A549 (cell line): ENCODE data around the gene NKX6-2.

Source experiments
- CBX2 ChIP-seq: fragments of 200-600 bp; sonication (generic); IDR thresholded peaks from 2 replicates; pipeline ENCODE4 v1.6.1; 2016; ENCODE audit warnings: low read depth, mild to moderate bottlenecking, borderline replicate concordance
- CTCF ChIP-seq: fragments of >200 bp; sonication (Bioruptor Twin); formaldehyde crosslinking; IDR thresholded peaks from 3 replicates; pipeline ENCODE4 v1.5.1; 2016
- KDM1A ChIP-seq: fragments of 200-600 bp; sonication (generic); IDR thresholded peaks from 2 replicates; pipeline ENCODE4 v1.6.1; 2016; ENCODE audit warnings: low read depth, mild to moderate bottlenecking
- TF ChIP-seq, protein P1 (sequence below): IDR thresholded peaks from 2 replicates; pipeline ENCODE4 v1.6.1; 2012

GRCh38 chr10:132790470-132790869 is 4.5 kb upstream of the NKX6-2 start:
- TF ChIP-seq CTCF: no peak
- TF ChIP-seq CBX2: no peak
- TF ChIP-seq KDM1A: no peak
- TF ChIP-seq, protein P1, sequence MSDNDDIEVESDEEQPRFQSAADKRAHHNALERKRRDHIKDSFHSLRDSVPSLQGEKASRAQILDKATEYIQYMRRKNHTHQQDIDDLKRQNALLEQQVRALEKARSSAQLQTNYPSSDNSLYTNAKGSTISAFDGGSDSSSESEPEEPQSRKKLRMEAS: no peak
